ENCODE results near the gene RALGAPA1. TPM values are rescaled to one million over a fixed set of nuclear protein-coding genes. Genes with fewer than 3 reads are reported as not detected.

The RALGAPA1 gene
- polyA plus RNA-seq, 1 donor from 2014 or later, result 73.3 TPM

GRCh38 chr14:35705636-35706035, 103.5 kb downstream of the RALGAPA1 start:
- Histone ChIP-seq H3K27ac (ENCODE audit: low read length) (no peak overlapping the region), H2AFZ (ENCODE audit: low read depth, low read length) (no peak overlapping the region), H3K4me2 (ENCODE audit: low read length) (no peak overlapping the region), H3K4me3 (ENCODE audit: low read length) (no peak overlapping the region), H3F3A (ENCODE audit: insufficient read depth, low read length, poor library complexity, severe bottlenecking) (no peaks in the 10 kb centered on the region), H3K79me2 (replicated peaks; ENCODE audit: insufficient read depth, low read length) (no peaks in the 10 kb centered on the region), H3K9ac (ENCODE audit: low read length) (no peak overlapping the region), H3K36me3 (ENCODE audit: insufficient read depth, low read length) (peaks cover 14% of the 10 kb centered on the region), H3K9me2 (ENCODE audit: insufficient read depth, low read length) (no peaks in the 10 kb centered on the region), H4K20me1 (ENCODE audit: insufficient read depth) (no peaks in the 10 kb centered on the region), H3K27me3 (ENCODE audit: insufficient read depth, low read depth, low read length) (no peaks in the 10 kb centered on the region), H3K9me3 (ENCODE audit: low read length) (no peaks in the 10 kb centered on the region)
- TF ChIP-seq, protein P1, sequence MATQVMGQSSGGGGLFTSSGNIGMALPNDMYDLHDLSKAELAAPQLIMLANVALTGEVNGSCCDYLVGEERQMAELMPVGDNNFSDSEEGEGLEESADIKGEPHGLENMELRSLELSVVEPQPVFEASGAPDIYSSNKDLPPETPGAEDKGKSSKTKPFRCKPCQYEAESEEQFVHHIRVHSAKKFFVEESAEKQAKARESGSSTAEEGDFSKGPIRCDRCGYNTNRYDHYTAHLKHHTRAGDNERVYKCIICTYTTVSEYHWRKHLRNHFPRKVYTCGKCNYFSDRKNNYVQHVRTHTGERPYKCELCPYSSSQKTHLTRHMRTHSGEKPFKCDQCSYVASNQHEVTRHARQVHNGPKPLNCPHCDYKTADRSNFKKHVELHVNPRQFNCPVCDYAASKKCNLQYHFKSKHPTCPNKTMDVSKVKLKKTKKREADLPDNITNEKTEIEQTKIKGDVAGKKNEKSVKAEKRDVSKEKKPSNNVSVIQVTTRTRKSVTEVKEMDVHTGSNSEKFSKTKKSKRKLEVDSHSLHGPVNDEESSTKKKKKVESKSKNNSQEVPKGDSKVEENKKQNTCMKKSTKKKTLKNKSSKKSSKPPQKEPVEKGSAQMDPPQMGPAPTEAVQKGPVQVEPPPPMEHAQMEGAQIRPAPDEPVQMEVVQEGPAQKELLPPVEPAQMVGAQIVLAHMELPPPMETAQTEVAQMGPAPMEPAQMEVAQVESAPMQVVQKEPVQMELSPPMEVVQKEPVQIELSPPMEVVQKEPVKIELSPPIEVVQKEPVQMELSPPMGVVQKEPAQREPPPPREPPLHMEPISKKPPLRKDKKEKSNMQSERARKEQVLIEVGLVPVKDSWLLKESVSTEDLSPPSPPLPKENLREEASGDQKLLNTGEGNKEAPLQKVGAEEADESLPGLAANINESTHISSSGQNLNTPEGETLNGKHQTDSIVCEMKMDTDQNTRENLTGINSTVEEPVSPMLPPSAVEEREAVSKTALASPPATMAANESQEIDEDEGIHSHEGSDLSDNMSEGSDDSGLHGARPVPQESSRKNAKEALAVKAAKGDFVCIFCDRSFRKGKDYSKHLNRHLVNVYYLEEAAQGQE (IDR thresholded peaks at IDR 0.05; ENCODE audit: borderline replicate concordance), result no peak
- no peak for TF ChIP-seq MXI1 (conservative IDR thresholded peaks at IDR 0.05; ENCODE audit: poor library complexity, severe bottlenecking)
- TF ChIP-seq EZH2 (IDR thresholded peaks at IDR 0.05; ENCODE audit: borderline replicate concordance, insufficient read depth, low read length, poor library complexity, severe bottlenecking), result no peak
- no peak for TF ChIP-seq EP300 (conservative IDR thresholded peaks at IDR 0.05; ENCODE audit: poor library complexity, severe bottlenecking)
- TF ChIP-seq RAD21 (conservative IDR thresholded peaks at IDR 0.05), result no peak
- TF ChIP-seq POLR2AphosphoS5 (IDR thresholded peaks at IDR 0.05), result no peak
- TF ChIP-seq TAF1 (IDR thresholded peaks at IDR 0.05; ENCODE audit: low read depth), result no peak
- no peak for TF ChIP-seq SMC3 (conservative IDR thresholded peaks at IDR 0.05; ENCODE audit: poor library complexity)
- TF ChIP-seq CTCF (IDR thresholded peaks at IDR 0.05; ENCODE audit: poor library complexity, severe bottlenecking), result no peak

DNA sequence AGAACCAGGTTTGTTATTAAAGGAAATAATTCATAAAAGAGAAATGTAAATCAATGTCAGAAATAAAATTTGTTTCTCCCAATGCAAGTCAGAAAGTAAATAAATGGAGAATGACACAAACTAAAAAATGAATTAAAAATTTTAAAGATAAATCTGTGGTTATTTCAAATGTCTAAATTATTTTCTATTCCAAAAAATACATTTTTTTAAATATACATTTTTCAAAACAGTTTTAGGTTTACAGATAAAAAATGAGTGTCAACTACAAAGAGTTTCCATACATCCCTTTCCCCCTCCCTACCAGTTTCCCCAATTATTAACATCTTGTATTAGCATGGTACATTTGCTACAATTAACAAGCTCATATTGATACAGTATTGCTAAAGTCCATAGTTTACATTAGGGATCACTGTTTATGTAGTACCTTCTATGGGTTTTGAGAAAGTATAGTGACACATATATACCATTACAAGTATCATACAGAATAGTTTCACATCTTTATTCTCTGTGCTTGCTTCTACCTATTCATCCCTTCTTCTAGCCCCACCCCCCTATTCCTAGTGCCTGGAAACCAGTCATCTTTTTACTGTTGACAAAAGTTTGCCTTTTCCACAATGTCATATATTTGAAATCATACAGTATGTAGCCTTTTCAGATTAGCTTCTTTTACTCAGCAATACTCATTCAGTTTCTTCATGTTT, 104.2 kb downstream of the RALGAPA1 start:
- Histone ChIP-seq H4K20me1 (ENCODE audit: insufficient read depth) (no peaks in the 10 kb centered on the region), H2AFZ (ENCODE audit: low read depth, low read length) (no peak overlapping the region), H3K27me3 (ENCODE audit: insufficient read depth, low read depth, low read length) (no peaks in the 10 kb centered on the region), H3K9ac (ENCODE audit: low read length) (no peak overlapping the region), H3K27ac (ENCODE audit: low read length) (no peak overlapping the region), H3K9me3 (ENCODE audit: low read length) (no peaks in the 10 kb centered on the region), H3K36me3 (ENCODE audit: insufficient read depth, low read length) (peaks cover 14% of the 10 kb centered on the region), H3K4me2 (ENCODE audit: low read length) (no peak overlapping the region), H3K9me2 (ENCODE audit: insufficient read depth, low read length) (no peaks in the 10 kb centered on the region), H3K79me2 (replicated peaks; ENCODE audit: insufficient read depth, low read length) (no peaks in the 10 kb centered on the region), H3F3A (ENCODE audit: insufficient read depth, low read length, poor library complexity, severe bottlenecking) (no peaks in the 10 kb centered on the region), H3K4me3 (ENCODE audit: low read length) (no peak overlapping the region)
- TF ChIP-seq MXI1 (conservative IDR thresholded peaks at IDR 0.05; ENCODE audit: poor library complexity, severe bottlenecking), result no peak
- no peak for TF ChIP-seq CTCF (IDR thresholded peaks at IDR 0.05; ENCODE audit: poor library complexity, severe bottlenecking)
- TF ChIP-seq EZH2 (IDR thresholded peaks at IDR 0.05; ENCODE audit: borderline replicate concordance, insufficient read depth, low read length, poor library complexity, severe bottlenecking), result no peak
- no peak for TF ChIP-seq EP300 (conservative IDR thresholded peaks at IDR 0.05; ENCODE audit: poor library complexity, severe bottlenecking)
- TF ChIP-seq RAD21 (conservative IDR thresholded peaks at IDR 0.05), result no peak
- no peak for TF ChIP-seq SMC3 (conservative IDR thresholded peaks at IDR 0.05; ENCODE audit: poor library complexity)
- TF ChIP-seq, protein P1 (IDR thresholded peaks at IDR 0.05; ENCODE audit: borderline replicate concordance), result no peak
- no peak for TF ChIP-seq TAF1 (IDR thresholded peaks at IDR 0.05; ENCODE audit: low read depth)
- no peak for TF ChIP-seq POLR2AphosphoS5 (IDR thresholded peaks at IDR 0.05)

Measured in neural cell (in vitro differentiated cells).